Loucy (cell line): Measurements from ENCODE around the gene TIAM1.

Source experiments
- H2AFZ ChIP-seq: fragments of 200-600 bp; sonication (generic); 2 replicates; pipeline ENCODE4 v1.6.0; 2016; ENCODE audit warnings: antibody characterized with exemption, mild to moderate bottlenecking, low read length, moderate library complexity
- H3F3A ChIP-seq: fragments of 200-600 bp; 2 replicates; pipeline ENCODE4 v1.6.0; 2016; ENCODE audit warnings: antibody characterized with exemption, low read depth, mild to moderate bottlenecking
- H3K27me3 ChIP-seq: fragments of 200-600 bp; sonication (generic); 2 replicates; pipeline ENCODE4 v1.6.1; 2014; ENCODE audit warnings: low read length, mild to moderate bottlenecking; ENCODE audit not compliant: insufficient read depth, poor library complexity, severe bottlenecking
- H3K36me3 ChIP-seq: fragments of 200-600 bp; sonication (generic); 2 replicates; pipeline ENCODE4 v1.6.1; 2016; ENCODE audit warnings: low read length; ENCODE audit not compliant: insufficient read depth
- H3K4me1 ChIP-seq: fragments of 200-600 bp; sonication (generic); 2 replicates; pipeline ENCODE4 v1.5.1; 2014; ENCODE audit warnings: low read length, mild to moderate bottlenecking; ENCODE audit not compliant: insufficient read depth, poor library complexity, severe bottlenecking
- H3K4me2 ChIP-seq: fragments of 200-600 bp; sonication (generic); 2 replicates; pipeline ENCODE4 v1.6.0; 2014; ENCODE audit warnings: antibody characterized with exemption, low read length, low read depth, mild to moderate bottlenecking; ENCODE audit not compliant: poor library complexity, severe bottlenecking
- H3K4me3 ChIP-seq: fragments of 200-600 bp; sonication (generic); 2 replicates; pipeline ENCODE4 v1.5.1; 2014; ENCODE audit warnings: low read length, mild to moderate bottlenecking, mixed read lengths; ENCODE audit not compliant: poor library complexity, severe bottlenecking
- H3K79me2 ChIP-seq: fragments of 200-600 bp; sonication (generic); 2 replicates; pipeline ENCODE4 v1.6.1; 2014; ENCODE audit warnings: low read length; ENCODE audit not compliant: insufficient read depth
- H3K9ac ChIP-seq: fragments of 200-600 bp; sonication (generic); 2 replicates; pipeline ENCODE4 v1.6.0; 2014; ENCODE audit warnings: mild to moderate bottlenecking, low read depth, low read length, moderate library complexity; ENCODE audit not compliant: poor library complexity, severe bottlenecking
- H3K9me2 ChIP-seq: fragments of 200-600 bp; sonication (generic); replicated peaks from 2 replicates; pipeline ENCODE4 v1.6.1; 2016; ENCODE audit warnings: low read depth, low read length, mixed read lengths
- H3K9me3 ChIP-seq: fragments of 200-600 bp; sonication (generic); 2 replicates; pipeline ENCODE4 v1.6.1; 2014; ENCODE audit warnings: mild to moderate bottlenecking, antibody characterized with exemption, low read length, low read depth; ENCODE audit not compliant: insufficient read depth
- H4K20me1 ChIP-seq: fragments of 200-600 bp; sonication (generic); 2 replicates; pipeline ENCODE4 v1.6.0; 2014; ENCODE audit warnings: antibody characterized with exemption, low read length, mild to moderate bottlenecking; ENCODE audit not compliant: insufficient read depth, poor library complexity, severe bottlenecking
- EZH2phosphoT487 ChIP-seq: fragments of 200-600 bp; IDR thresholded peaks from 2 replicates; pipeline ENCODE4 v1.6.1; 2018; ENCODE audit warnings: antibody characterized with exemption, mild to moderate bottlenecking, moderate library complexity, borderline replicate concordance
- TF ChIP-seq, protein P1 (sequence below): fragments of 200-600 bp; sonication (generic); conservative IDR thresholded peaks from 2 replicates; pipeline ENCODE4 v1.5.1; 2014; ENCODE audit warnings: mild to moderate bottlenecking, antibody characterized with exemption, low read length

TIAM1 gene

DNA sequence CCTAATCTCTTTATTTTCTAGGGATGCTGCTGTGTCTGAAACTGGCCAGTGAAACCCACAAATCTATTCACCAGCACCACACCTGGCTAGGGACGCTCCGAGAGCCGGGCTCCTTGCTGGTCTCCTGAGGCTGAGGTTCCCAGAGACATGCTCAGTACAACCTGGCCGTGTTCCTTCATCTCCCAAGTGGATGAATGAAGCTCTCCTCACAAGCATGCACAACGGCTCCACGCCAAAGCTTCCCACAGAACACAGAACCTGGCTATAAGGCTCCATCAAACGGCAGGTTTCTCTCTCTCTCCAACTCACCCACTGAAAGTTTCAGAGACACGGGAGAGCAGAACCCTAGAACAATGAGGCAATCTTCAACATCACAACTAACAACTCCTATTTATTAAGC, 82.3 kb downstream of the TIAM1 start:
- H3K4me2 ChIP-seq = no peak overlapping the region
- H3K4me3 ChIP-seq = no peak overlapping the region
- H4K20me1 ChIP-seq = no peaks in the 10 kb centered on the region
- no peak overlapping the region for H2AFZ ChIP-seq
- peaks cover 7% of the 10 kb centered on the region for H3K4me1 ChIP-seq
- no peaks in the 10 kb centered on the region for H3K27me3 ChIP-seq
- H3K9me3 ChIP-seq = no peaks in the 10 kb centered on the region
- TF ChIP-seq, protein P1, sequence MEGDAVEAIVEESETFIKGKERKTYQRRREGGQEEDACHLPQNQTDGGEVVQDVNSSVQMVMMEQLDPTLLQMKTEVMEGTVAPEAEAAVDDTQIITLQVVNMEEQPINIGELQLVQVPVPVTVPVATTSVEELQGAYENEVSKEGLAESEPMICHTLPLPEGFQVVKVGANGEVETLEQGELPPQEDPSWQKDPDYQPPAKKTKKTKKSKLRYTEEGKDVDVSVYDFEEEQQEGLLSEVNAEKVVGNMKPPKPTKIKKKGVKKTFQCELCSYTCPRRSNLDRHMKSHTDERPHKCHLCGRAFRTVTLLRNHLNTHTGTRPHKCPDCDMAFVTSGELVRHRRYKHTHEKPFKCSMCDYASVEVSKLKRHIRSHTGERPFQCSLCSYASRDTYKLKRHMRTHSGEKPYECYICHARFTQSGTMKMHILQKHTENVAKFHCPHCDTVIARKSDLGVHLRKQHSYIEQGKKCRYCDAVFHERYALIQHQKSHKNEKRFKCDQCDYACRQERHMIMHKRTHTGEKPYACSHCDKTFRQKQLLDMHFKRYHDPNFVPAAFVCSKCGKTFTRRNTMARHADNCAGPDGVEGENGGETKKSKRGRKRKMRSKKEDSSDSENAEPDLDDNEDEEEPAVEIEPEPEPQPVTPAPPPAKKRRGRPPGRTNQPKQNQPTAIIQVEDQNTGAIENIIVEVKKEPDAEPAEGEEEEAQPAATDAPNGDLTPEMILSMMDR = no peak
- no peak for TF ChIP-seq EZH2phosphoT487
- no peaks in the 10 kb centered on the region for H3F3A ChIP-seq
- H3K9ac ChIP-seq = no peak overlapping the region
- no peaks in the 10 kb centered on the region for H3K9me2 ChIP-seq
- no peaks in the 10 kb centered on the region; the same call in 1 of the 2 replicates for H3K36me3 ChIP-seq
- H3K79me2 ChIP-seq = no peaks in the 10 kb centered on the region

DNA sequence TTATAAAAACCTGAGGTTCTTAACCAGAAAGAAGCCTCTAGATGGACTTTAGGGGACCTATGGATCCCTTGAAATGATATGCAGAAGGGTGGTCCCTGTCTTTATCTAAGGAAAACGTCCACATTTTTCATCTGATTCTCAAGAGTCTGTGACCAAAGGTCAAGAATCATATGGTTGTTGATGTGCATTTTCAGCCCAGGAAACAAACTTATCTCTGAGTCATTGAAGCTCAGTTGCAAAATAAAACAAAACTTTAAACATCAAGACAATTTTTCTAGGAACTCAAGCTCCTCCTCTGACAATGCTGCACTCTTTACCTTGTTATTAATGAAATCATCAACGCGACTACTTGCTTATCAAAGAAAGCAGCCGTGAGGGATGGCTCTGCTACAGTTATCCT, 83.3 kb downstream of the TIAM1 start:
- no peak for TF ChIP-seq EZH2phosphoT487
- TF ChIP-seq, protein P1 = no peak
- no peaks in the 10 kb centered on the region for H3K9me2 ChIP-seq
- H3K4me3 ChIP-seq = no peak overlapping the region
- no peak overlapping the region for H2AFZ ChIP-seq
- H4K20me1 ChIP-seq = no peaks in the 10 kb centered on the region
- no peak overlapping the region for H3K9ac ChIP-seq
- no peak overlapping the region for H3K4me2 ChIP-seq
- no peaks in the 10 kb centered on the region for H3K9me3 ChIP-seq
- H3F3A ChIP-seq = no peaks in the 10 kb centered on the region
- H3K4me1 ChIP-seq = peaks cover 5% of the 10 kb centered on the region
- no peaks in the 10 kb centered on the region for H3K79me2 ChIP-seq
- H3K36me3 ChIP-seq = no peaks in the 10 kb centered on the region
- H3K27me3 ChIP-seq = no peaks in the 10 kb centered on the region

DNA sequence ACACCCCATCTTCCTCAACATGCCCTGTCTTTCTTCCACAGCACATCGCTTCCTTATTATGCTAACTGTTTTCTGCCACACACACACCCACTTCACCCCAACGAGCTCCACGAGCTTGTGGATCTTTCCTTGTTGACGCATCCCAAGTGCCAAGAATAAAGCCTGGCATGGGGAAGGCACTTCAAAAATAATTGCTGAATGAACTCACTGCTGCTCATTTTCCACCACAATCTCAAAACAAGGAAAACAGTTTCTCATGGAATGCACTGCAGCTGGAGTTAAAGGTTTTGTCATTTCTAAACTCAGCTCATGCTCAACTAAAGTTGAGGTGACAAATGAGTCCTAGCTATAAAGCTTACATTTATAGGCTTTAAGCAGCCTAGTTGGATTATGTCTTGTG, 86.0 kb downstream of the TIAM1 start:
- Histone ChIP-seq H3K9me2 (no peaks in the 10 kb centered on the region), H3K36me3 (peaks cover 3% of the 10 kb centered on the region; the same call in 1 of the 2 replicates), H3K4me1 (no peaks in the 10 kb centered on the region), H3K4me3 (no peak overlapping the region), H3K4me2 (no peak overlapping the region), H3K9ac (no peak overlapping the region), H3K27me3 (no peaks in the 10 kb centered on the region), H3F3A (no peaks in the 10 kb centered on the region), H3K79me2 (no peaks in the 10 kb centered on the region), H3K9me3 (no peaks in the 10 kb centered on the region), H2AFZ (no peak overlapping the region), H4K20me1 (no peaks in the 10 kb centered on the region)
- TF ChIP-seq, protein P1 = no peak
- no peak for TF ChIP-seq EZH2phosphoT487
